B cell (primary cell): Measurements from ENCODE around the gene CREB3. TPM values are rescaled to one million over a fixed set of nuclear protein-coding genes. Genes with fewer than 3 reads are reported as not detected.

Experiments used
- ATAC-seq: fragments of 200-7000 bp; cut with Tn5 transposase; one replicate; pipeline ENCODE4 v1.10.0; 2021; ENCODE audit warnings: low read depth, mild to moderate bottlenecking, moderate number of reproducible peaks, moderate library complexity
- CTCF ChIA-PET: fragments of 350-600 bp; sonication (Branson Sonifier 250); formaldehyde crosslinking; loops from one replicate; lab custom pipeline; 2021; ENCODE audit warnings: antibody characterized with exemption, inconsistent platforms; lab: Charles Lee
- POLR2A ChIA-PET: fragments of 350-600 bp; sonication (Branson Sonifier 250); formaldehyde crosslinking; loops from one replicate; lab custom pipeline; 2021; ENCODE audit warnings: antibody characterized with exemption; lab: Charles Lee
- DNase-seq: peaks from one replicate; pipeline ENCODE4 v3.0.0; 2013
- H2AFZ ChIP-seq: 2 replicates; pipeline ENCODE4 v1.6.1; 2012; ENCODE audit warnings: mild to moderate bottlenecking, low read depth, low read length; ENCODE audit not compliant: insufficient read depth, poor library complexity, severe bottlenecking
- H3K27ac ChIP-seq, 2 donors: 1 replicate in 1 of 2; 2 replicates in 1 of 2; pipeline ENCODE4 v1.5.1; 2012 to 2013; ENCODE audit warnings: low read length in 2 of 2, mild to moderate bottlenecking in 2 of 2, moderate library complexity in 1 of 2
- H3K27me3 ChIP-seq, 4 experiments: fragments of 200-600 bp in 1 of 4; sonication (generic) in 1 of 4; replicated peaks in 1 of 4; 1 replicate in 2 of 4; 2 replicates in 2 of 4; pipeline versions ENCODE4 v1.6.1 to v1.7.0; 2013 to 2016; ENCODE audit warnings: low read length in 3 of 4, mild to moderate bottlenecking in 2 of 4, mixed read lengths in 1 of 4, moderate library complexity in 1 of 4; ENCODE audit not compliant: insufficient read depth in 4 of 4, control insufficient read depth in 3 of 4; ENCODE audit errors: control extremely low read depth in 1 of 4
- H3K36me3 ChIP-seq, 2 experiments: replicated peaks in 1 of 2; 1 replicate in 1 of 2; 2 replicates in 1 of 2; pipeline versions ENCODE4 v1.6.1 to v1.7.1; 2013; ENCODE audit warnings: low read length in 1 of 2; ENCODE audit not compliant: insufficient read depth in 2 of 2, control insufficient read depth in 1 of 2; ENCODE audit errors: control extremely low read depth in 1 of 2, extremely low read depth in 1 of 2
- H3K4me1 ChIP-seq, 2 donors: fragments of 200-600 bp in 1 of 2; sonication (generic) in 1 of 2; 1 replicate in 1 of 2; 2 replicates in 1 of 2; pipeline versions ENCODE4 v1.5.1 to v1.6.1; 2013 to 2017; ENCODE audit warnings: low read length in 2 of 2; ENCODE audit not compliant: control insufficient read depth in 2 of 2, insufficient read depth in 2 of 2
- H3K4me2 ChIP-seq: replicated peaks from 2 replicates; pipeline ENCODE3; 2012; ENCODE audit warnings: mild to moderate bottlenecking, low read depth, low read length; ENCODE audit not compliant: poor library complexity, severe bottlenecking
- H3K4me3 ChIP-seq, 5 experiments: fragments of 200-600 bp in 1 of 5; sonication (generic) in 1 of 5; 1 replicate in 3 of 5; 2 replicates in 2 of 5; pipeline versions ENCODE4 v1.5.1 to v1.7.0; 2011 to 2016; ENCODE audit warnings: low read length in 4 of 5, mild to moderate bottlenecking in 4 of 5, low read depth in 2 of 5, control low read depth in 1 of 5, moderate library complexity in 1 of 5; ENCODE audit not compliant: insufficient read depth in 1 of 5; ENCODE audit errors: control extremely low read depth in 1 of 5, extremely low read depth in 1 of 5
- H3K79me2 ChIP-seq: fragments of 200-600 bp; sonication (generic); one replicate; pipeline ENCODE4 v1.6.0; 2016; ENCODE audit warnings: low read length; ENCODE audit not compliant: control insufficient read depth, insufficient read depth
- H3K9ac ChIP-seq: fragments of 200-600 bp; sonication (generic); 2 replicates; pipeline ENCODE4 v1.6.1; 2017; ENCODE audit warnings: mild to moderate bottlenecking, low read length, moderate library complexity
- H3K9me3 ChIP-seq, 3 donors: one replicate each; pipeline versions ENCODE4 v1.6.1 to v1.7.1; 2013; ENCODE audit warnings: low read length in 2 of 3; ENCODE audit not compliant: control insufficient read depth in 2 of 3, insufficient read depth in 1 of 3; ENCODE audit errors: control extremely low read depth in 1 of 3
- H4K20me1 ChIP-seq: 2 replicates; pipeline ENCODE4 v1.6.0; 2012; ENCODE audit warnings: mild to moderate bottlenecking, low read length; ENCODE audit not compliant: insufficient read depth, control insufficient read depth, poor library complexity, severe bottlenecking
- H3K27ac Mint-ChIP-seq: one replicate; pipeline ENCODE4 v1.8.0; 2021; ENCODE audit warnings: mixed read lengths
- H3K27me3 Mint-ChIP-seq: one replicate; pipeline ENCODE4 v1.8.0; 2021; ENCODE audit warnings: mixed read lengths
- H3K4me1 Mint-ChIP-seq: one replicate; pipeline ENCODE4 v1.8.0; 2021; ENCODE audit warnings: mixed read lengths
- H3K4me3 Mint-ChIP-seq: one replicate; pipeline ENCODE4 v1.8.0; 2021; ENCODE audit warnings: mixed read lengths
- H3K9me3 Mint-ChIP-seq: one replicate; pipeline ENCODE4 v1.8.0; 2022; ENCODE audit warnings: mixed read lengths; ENCODE audit not compliant: insufficient read depth
- EZH2 ChIP-seq: IDR thresholded peaks from 2 replicates; pipeline ENCODE4 v1.6.1; 2012; ENCODE audit warnings: borderline replicate concordance, low read depth, mild to moderate bottlenecking, moderate library complexity, low read length; ENCODE audit not compliant: insufficient read depth, poor library complexity, severe bottlenecking
- WGBS: methylation state at CpG from one replicate; pipeline ENCODE4 v1.1.5; 2013; ENCODE audit warnings: missing lambda C conversion rate; ENCODE audit not compliant: insufficient coverage; 5-methylcytosine and 5-hydroxymethylcytosine counted together
- intact Hi-C: fragments of 100-400 bp; cut with micrococcal nuclease; formaldehyde crosslinking; loops from one replicate; pipeline ENCODE4 v1.10.0; 2022
- polyA plus RNA-seq: library from polyadenylated mRNA; depleted of rRNA; stranded (reverse); fragments of >200 nt; gene quantifications from 2 replicates; pipeline ENCODE4 v1.2.3, GENCODE V29; 2012
- small RNA-seq: library from RNA; depleted of rRNA; stranded (forward); fragments of <200 nt; gene quantifications from one replicate; pipeline ENCODE3, GENCODE V24; 2012; ENCODE audit warnings: low replicate concordance, low read depth; ENCODE audit not compliant: insufficient read length
- total RNA-seq, 2 donors: library from RNA; stranded (reverse); fragments of 120-200 nt in 1 of 2; gene quantifications; 1 replicate in 1 of 2; 2 replicates in 1 of 2; pipeline versions ENCODE4 v1.2.3 to v1.2.4, GENCODE V29; 2013 to 2022
- TF ChIP-seq, protein P1 (sequence below): fragments of 200-600 bp; IDR thresholded peaks from one replicate; pipeline ENCODE4 v1.8.0; 2022; ENCODE audit warnings: antibody characterized with exemption, mild to moderate bottlenecking

The CREB3 gene
- total and polyA plus RNA-seq, 2 donors (not counting 1 experiment from before 2014, with no cell fraction given): 12.3 to 20.7 TPM

DNA sequence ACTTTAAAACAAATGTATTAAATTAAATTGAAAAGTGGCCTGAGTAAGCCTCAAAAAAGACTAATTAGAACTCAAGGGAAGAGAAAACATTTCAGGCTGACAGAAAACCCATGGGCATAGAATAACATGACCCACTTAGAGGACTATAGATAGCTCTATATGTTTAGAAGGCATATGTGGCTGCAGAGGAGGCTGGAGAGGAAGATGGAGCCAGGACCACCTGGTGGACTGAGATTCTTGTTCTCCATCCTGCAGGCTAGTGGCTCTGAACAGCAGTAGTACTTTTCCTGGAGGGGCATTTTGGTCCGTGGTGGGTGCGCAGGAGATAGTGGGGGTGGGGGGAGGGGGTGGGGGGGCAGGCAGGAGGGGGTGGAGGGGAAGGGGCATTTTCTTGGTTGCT lies 48.6 kb downstream of the CREB3 start:
- Mint-ChIP-seq H3K9me3 (no peaks in the 10 kb centered on the region), H3K4me3 (no peak overlapping the region), H3K4me1 (peaks cover 2% of the 10 kb centered on the region), H3K27me3 (no peaks in the 10 kb centered on the region), H3K27ac (no peak overlapping the region)
- no peak overlapping the region for H3K4me2 ChIP-seq
- no peak overlapping the region for H3K9ac ChIP-seq
- no peaks in the 10 kb centered on the region for H3K9me3 ChIP-seq
- peaks cover 8% of the 10 kb centered on the region for H3K79me2 ChIP-seq
- H3K36me3 ChIP-seq: peaks cover 0 to 6% of the 10 kb centered on the region in 2 experiments
- intact Hi-C loops: no loop called here
- H3K4me3 ChIP-seq: no peak overlapping the region
- ATAC-seq (no peak), DNase-seq (no peak)
- peaks cover 2 to 3% of the 10 kb centered on the region in 2 donors for H3K4me1 ChIP-seq
- no CpG with 5 or more reads among the region's 2 CpGs for WGBS
- no peaks in the 10 kb centered on the region for H3K27me3 ChIP-seq
- ChIA-PET CTCF (interaction anchor here (1.0 to 1.6 kb wide), 3 partner anchors 9 to 45 kb away, joined by 3 to 4 read pairs (median 4); no protein-coding TSS in a partner anchor), POLR2A (interaction anchor here (0.7 kb wide), 1 partner anchor 25 kb away, joined by 9 read pairs; no protein-coding TSS in a partner anchor)
- no peak overlapping the region for H3K27ac ChIP-seq
- no peak overlapping the region for H2AFZ ChIP-seq
- no peaks in the 10 kb centered on the region for H4K20me1 ChIP-seq
- TF ChIP-seq EZH2: no peak
- TF ChIP-seq, protein P1, sequence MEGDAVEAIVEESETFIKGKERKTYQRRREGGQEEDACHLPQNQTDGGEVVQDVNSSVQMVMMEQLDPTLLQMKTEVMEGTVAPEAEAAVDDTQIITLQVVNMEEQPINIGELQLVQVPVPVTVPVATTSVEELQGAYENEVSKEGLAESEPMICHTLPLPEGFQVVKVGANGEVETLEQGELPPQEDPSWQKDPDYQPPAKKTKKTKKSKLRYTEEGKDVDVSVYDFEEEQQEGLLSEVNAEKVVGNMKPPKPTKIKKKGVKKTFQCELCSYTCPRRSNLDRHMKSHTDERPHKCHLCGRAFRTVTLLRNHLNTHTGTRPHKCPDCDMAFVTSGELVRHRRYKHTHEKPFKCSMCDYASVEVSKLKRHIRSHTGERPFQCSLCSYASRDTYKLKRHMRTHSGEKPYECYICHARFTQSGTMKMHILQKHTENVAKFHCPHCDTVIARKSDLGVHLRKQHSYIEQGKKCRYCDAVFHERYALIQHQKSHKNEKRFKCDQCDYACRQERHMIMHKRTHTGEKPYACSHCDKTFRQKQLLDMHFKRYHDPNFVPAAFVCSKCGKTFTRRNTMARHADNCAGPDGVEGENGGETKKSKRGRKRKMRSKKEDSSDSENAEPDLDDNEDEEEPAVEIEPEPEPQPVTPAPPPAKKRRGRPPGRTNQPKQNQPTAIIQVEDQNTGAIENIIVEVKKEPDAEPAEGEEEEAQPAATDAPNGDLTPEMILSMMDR: no peak

DNA sequence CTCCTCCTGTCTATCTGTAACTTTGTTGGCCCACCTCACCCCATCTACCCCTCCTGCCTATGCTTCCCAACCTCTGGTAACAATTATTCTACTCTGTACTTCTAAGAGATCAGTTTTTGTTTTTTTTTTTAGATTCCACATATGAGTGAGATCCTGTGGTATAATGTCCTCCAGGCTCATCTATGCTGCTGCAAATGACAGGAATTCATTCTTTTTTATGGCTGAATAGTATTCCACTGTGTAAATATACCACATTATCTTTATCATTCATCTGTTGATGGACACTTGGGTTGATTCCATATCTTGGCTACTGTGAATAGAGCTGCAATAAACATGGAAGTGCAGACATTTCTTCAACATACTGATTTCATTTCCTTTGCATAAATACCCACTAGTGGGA lies 51.0 kb downstream of the CREB3 start:
- Mint-ChIP-seq H3K4me3 (no peak overlapping the region), H3K27ac (no peak overlapping the region), H3K9me3 (no peaks in the 10 kb centered on the region), H3K4me1 (no peaks in the 10 kb centered on the region), H3K27me3 (no peaks in the 10 kb centered on the region)
- ChIA-PET CTCF (interaction anchor here (1.5 to 2.0 kb wide), 2 partner anchors 23 to 27 kb away, joined by 5 to 7 read pairs; no protein-coding TSS in a partner anchor), POLR2A (no interaction called here)
- H3K27ac ChIP-seq: no peak overlapping the region
- no peak for DNase-seq
- peaks cover 0 to 10% of the 10 kb centered on the region in 2 experiments for H3K36me3 ChIP-seq
- ATAC-seq: no peak
- H3K79me2 ChIP-seq: peaks cover 8% of the 10 kb centered on the region
- TF ChIP-seq, protein P1: no peak
- no peak for TF ChIP-seq EZH2
- no peak overlapping the region for H2AFZ ChIP-seq
- no peaks in the 10 kb centered on the region for H3K9me3 ChIP-seq
- H3K27me3 ChIP-seq: no peaks in the 10 kb centered on the region
- H3K4me3 ChIP-seq: no peak overlapping the region
- no peaks in the 10 kb centered on the region for H3K4me1 ChIP-seq
- intact Hi-C loops: no loop called here
- no peak overlapping the region for H3K4me2 ChIP-seq
- no peaks in the 10 kb centered on the region for H4K20me1 ChIP-seq
- no peak overlapping the region for H3K9ac ChIP-seq

Small RNA genes within 50 kb of the gene (small RNA-seq; reads per million reads assigned to genes)
- gene MIR6853: not detected

Other genes starting within 250 kb of the CREB3 start
- gene RUSC2, start 242.6 kb upstream of the CREB3 start, total RNA-seq: 0.32 and 0.76 TPM in 2 replicates
- 0.27 and 0.48 TPM in 2 replicates for gene RUSC2, start 242.6 kb upstream of the CREB3 start, polyA plus RNA-seq
- gene TESK1, start 127.4 kb upstream of the CREB3 start, total RNA-seq: 94.1 and 94.6 TPM in 2 replicates
- 43.6 and 43.8 TPM in 2 replicates for gene TESK1, start 127.4 kb upstream of the CREB3 start, polyA plus RNA-seq
- 94.6 and 110 TPM in 2 replicates for gene CD72, start 114.3 kb upstream of the CREB3 start, total RNA-seq
- 436 and 651 TPM in 2 replicates for gene CD72, start 114.3 kb upstream of the CREB3 start, polyA plus RNA-seq
- gene SIT1, start 81.7 kb upstream of the CREB3 start, total RNA-seq: 38.5 and 39.5 TPM in 2 replicates
- 26.9 and 37.1 TPM in 2 replicates for gene SIT1, start 81.7 kb upstream of the CREB3 start, polyA plus RNA-seq
- gene RMRP, start 74.6 kb upstream of the CREB3 start, total RNA-seq: 7,890 and 7,920 TPM in 2 replicates
- not detected in 2 replicates for gene RMRP, start 74.6 kb upstream of the CREB3 start, polyA plus RNA-seq
- 33.8 and 41.6 TPM in 2 replicates for gene CCDC107, start 74.4 kb upstream of the CREB3 start, total RNA-seq
- 22.4 and 22.5 TPM in 2 replicates for gene CCDC107, start 74.4 kb upstream of the CREB3 start, polyA plus RNA-seq
- 0.53 and 0.62 TPM in 2 replicates for gene ARHGEF39, start 67.5 kb upstream of the CREB3 start, total RNA-seq
- 0.35 and 0.40 TPM in 2 replicates for gene ARHGEF39, start 67.5 kb upstream of the CREB3 start, polyA plus RNA-seq
- not detected in 2 replicates for gene CA9, start 58.7 kb upstream of the CREB3 start, total RNA-seq
- gene CA9, start 58.7 kb upstream of the CREB3 start, polyA plus RNA-seq: not detected in 2 replicates
- gene TPM2, start 42.7 kb upstream of the CREB3 start, total RNA-seq: 6.0 and 6.3 TPM in 2 replicates
- 2.4 and 9.8 TPM in 2 replicates for gene TPM2, start 42.7 kb upstream of the CREB3 start, polyA plus RNA-seq
- 272 and 280 TPM in 2 replicates for gene TLN1, start 471 bp upstream of the CREB3 start, total RNA-seq
- gene TLN1, start 471 bp upstream of the CREB3 start, polyA plus RNA-seq: 97.2 and 102 TPM in 2 replicates
- 137 and 158 TPM in 2 replicates for gene GBA2, start 16.6 kb downstream of the CREB3 start, total RNA-seq
- 110 and 114 TPM in 2 replicates for gene GBA2, start 16.6 kb downstream of the CREB3 start, polyA plus RNA-seq
- gene RGP1, start 16.6 kb downstream of the CREB3 start, total RNA-seq: 42.3 and 44.3 TPM in 2 replicates
- 11.4 and 17.6 TPM in 2 replicates for gene RGP1, start 16.6 kb downstream of the CREB3 start, polyA plus RNA-seq
- gene MSMP, start 21.6 kb downstream of the CREB3 start, total RNA-seq: 3.9 TPM in 2 replicates
- 1.6 and 2.3 TPM in 2 replicates for gene MSMP, start 21.6 kb downstream of the CREB3 start, polyA plus RNA-seq
- 4.9 and 8.0 TPM in 2 replicates for gene NPR2, start 58.9 kb downstream of the CREB3 start, total RNA-seq
- 7.6 and 9.2 TPM in 2 replicates for gene NPR2, start 58.9 kb downstream of the CREB3 start, polyA plus RNA-seq
- gene SPAG8, start 79.6 kb downstream of the CREB3 start, total RNA-seq: 5.4 and 5.6 TPM in 2 replicates
- gene SPAG8, start 79.6 kb downstream of the CREB3 start, polyA plus RNA-seq: 1.6 and 2.0 TPM in 2 replicates
- gene HINT2, start 82.4 kb downstream of the CREB3 start, total RNA-seq: 29.7 and 31.9 TPM in 2 replicates
- 20.5 and 33.6 TPM in 2 replicates for gene HINT2, start 82.4 kb downstream of the CREB3 start, polyA plus RNA-seq
- not detected in 2 replicates for gene FAM221B, start 96.1 kb downstream of the CREB3 start, total RNA-seq
- not detected in 2 replicates for gene FAM221B, start 96.1 kb downstream of the CREB3 start, polyA plus RNA-seq
- gene TMEM8B, start 96.6 kb downstream of the CREB3 start, total RNA-seq: 13.6 and 14.5 TPM in 2 replicates
- gene TMEM8B, start 96.6 kb downstream of the CREB3 start, polyA plus RNA-seq: 10.5 and 12.2 TPM in 2 replicates
- not detected in 2 replicates for gene OR13J1, start 137.7 kb downstream of the CREB3 start, total RNA-seq
- not detected in 2 replicates for gene OR13J1, start 137.7 kb downstream of the CREB3 start, polyA plus RNA-seq
- gene HRCT1, start 173.5 kb downstream of the CREB3 start, total RNA-seq: not detected in 2 replicates
- gene HRCT1, start 173.5 kb downstream of the CREB3 start, polyA plus RNA-seq: not detected in 2 replicates
- gene SPAAR, start 176.8 kb downstream of the CREB3 start, total RNA-seq: not detected in 2 replicates
- gene SPAAR, start 176.8 kb downstream of the CREB3 start, polyA plus RNA-seq: not detected in 2 replicates
- gene OR2S2, start 225.5 kb downstream of the CREB3 start, total RNA-seq: not detected in 2 replicates
- 0.17 TPM in 1 of 2 replicates, not detected in the other for gene OR2S2, start 225.5 kb downstream of the CREB3 start, polyA plus RNA-seq